ENCODE results near the gene GPR35. TPM values are rescaled to one million over a fixed set of nuclear protein-coding genes. Genes with fewer than 3 reads are reported as not detected.

GPR35 gene
- total and polyA plus RNA-seq, 2 of the 13 experiments (the other 11 are each of a cell fraction or from before 2014, with no cell fraction given), result 27.1 to 44.2 TPM

GRCh38 chr2:240629968-240630770, 4.9 kb downstream of the GPR35 start:
- peaks cover 29% of the 10 kb centered on the region for H3K9me3 ChIP-seq (ENCODE audit: low read length)
- 85% methylated on average over 44 of the region's 50 CpGs for WGBS (ENCODE audit: low lambda C conversion rate)
- ChIA-PET POLR2A (interaction anchor here (1.8 kb wide), 1 partner anchor 44 kb away, joined by 4 read pairs; the partner anchor contains the start of gene CAPN10), CTCF (ENCODE audit: low intra/inter-chr PET ratio, low total read pairs) (no interaction called here)
- H3K36me3 ChIP-seq (replicated peaks in 1 of 2; ENCODE audit: control insufficient read depth in 1 of 2, insufficient read depth in 2 of 2, low read length in 2 of 2), result no peaks in the 10 kb centered on the region; a peak in 2 of 5 replicates
- in situ Hi-C loops (cut with HindIII; ENCODE audit: extremely low pct_ligation_motif_present, low pct_unique_long_range_greater_than_20kb), result no loop called here
- no peaks in the 10 kb centered on the region for H3K27me3 ChIP-seq (ENCODE audit: control insufficient read depth in 1 of 2, insufficient read depth in 2 of 2, low read length in 2 of 2)
- H2AFZ ChIP-seq (ENCODE audit: low read length), result no peak overlapping the region
- no peak overlapping the region for H3K4me2 ChIP-seq (ENCODE audit: low read depth, low read length)
- ATAC-seq, result no peak
- no peak for DNase-seq (ENCODE audit: low spot score)
- H3K27ac ChIP-seq (ENCODE audit: extremely low read length, insufficient read depth, low read length), result no peak overlapping the region
- TF ChIP-seq AGO2 (optimal IDR thresholded peaks at IDR 0.05; ENCODE audit: low read depth, low read length) (peak; percentile 29), CTCF (CRISPR knock-in tag; IDR thresholded peaks at IDR 0.05) (peak; percentile 60), ZBTB38 (CRISPR knock-in tag; IDR thresholded peaks at IDR 0.05) (0 out of 2 replicates have a peak, but pooled peaks have one; percentile 28), ZZZ3 (CRISPR knock-in tag; IDR thresholded peaks at IDR 0.05; ENCODE audit: borderline replicate concordance) (no peak), MYNN (CRISPR knock-in tag; IDR thresholded peaks at IDR 0.05; ENCODE audit: low read depth) (no peak), ZNF687 (CRISPR knock-in tag; IDR thresholded peaks at IDR 0.05) (0 out of 2 replicates have a peak, but pooled peaks have one; percentile 13), STAG1 (CRISPR knock-in tag; IDR thresholded peaks at IDR 0.05) (peak; percentile 53), ZNF639 (CRISPR knock-in tag; conservative IDR thresholded peaks at IDR 0.05) (no peak), DNMT1 (CRISPR knock-in tag; IDR thresholded peaks at IDR 0.05) (peak; percentile 58; the same call in 1 of the 2 replicates)
- H3K79me2 ChIP-seq (ENCODE audit: insufficient read depth, low read length), result no peaks in the 10 kb centered on the region
- H3K4me3 ChIP-seq (replicated peaks in 1 of 3; ENCODE audit: insufficient read depth in 1 of 3, low read depth in 2 of 3, low read length in 3 of 3), result no peak overlapping the region
- intact Hi-C loops (cut with micrococcal nuclease; ENCODE audit: unreplicated experiment), result no loop called here
- no peak overlapping the region for H3K9ac ChIP-seq (ENCODE audit: insufficient read depth, low read depth, low read length)
- H3K4me1 ChIP-seq (ENCODE audit: insufficient read depth, low read length), result peaks cover 39% of the 10 kb centered on the region
- no TSS peak for BruUV-seq (replicated peaks)
- no peak for FAIRE-seq
- no peaks in the 10 kb centered on the region for H4K20me1 ChIP-seq (ENCODE audit: insufficient read depth, low read length)
